Measurements from ENCODE around the gene ENO1. TPM values are rescaled to one million over a fixed set of nuclear protein-coding genes. Genes with fewer than 3 reads are reported as not detected.

The ENO1 gene
- total RNA-seq, 4 donors from 2014 or later = 355 to 741 (median 478) TPM

DNA sequence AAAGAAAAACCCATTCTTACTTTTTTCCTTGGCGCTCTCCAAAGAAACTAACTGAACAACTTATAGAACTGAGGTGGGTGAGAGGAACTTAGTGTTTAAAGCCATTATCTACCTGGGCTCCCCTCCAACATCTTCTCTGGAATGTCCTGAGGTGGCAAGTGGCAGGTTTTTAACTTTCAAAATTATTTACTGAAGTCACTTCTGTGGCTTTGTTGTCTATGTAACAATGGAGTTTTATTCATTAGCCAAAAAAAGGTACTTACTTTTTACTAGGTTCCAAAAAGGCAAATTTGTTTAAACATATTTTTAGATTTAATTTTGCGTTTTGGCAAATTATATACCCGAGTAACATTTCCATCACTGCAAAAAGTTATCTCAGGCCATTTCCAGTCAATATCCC is 2.4 kb downstream of the ENO1 start:
- peaks cover 46 to 70% of the 10 kb centered on the region in 2 donors for H3K4me1 ChIP-seq
- H3K9me3 ChIP-seq = no peaks in the 10 kb centered on the region
- TF ChIP-seq, protein P1, sequence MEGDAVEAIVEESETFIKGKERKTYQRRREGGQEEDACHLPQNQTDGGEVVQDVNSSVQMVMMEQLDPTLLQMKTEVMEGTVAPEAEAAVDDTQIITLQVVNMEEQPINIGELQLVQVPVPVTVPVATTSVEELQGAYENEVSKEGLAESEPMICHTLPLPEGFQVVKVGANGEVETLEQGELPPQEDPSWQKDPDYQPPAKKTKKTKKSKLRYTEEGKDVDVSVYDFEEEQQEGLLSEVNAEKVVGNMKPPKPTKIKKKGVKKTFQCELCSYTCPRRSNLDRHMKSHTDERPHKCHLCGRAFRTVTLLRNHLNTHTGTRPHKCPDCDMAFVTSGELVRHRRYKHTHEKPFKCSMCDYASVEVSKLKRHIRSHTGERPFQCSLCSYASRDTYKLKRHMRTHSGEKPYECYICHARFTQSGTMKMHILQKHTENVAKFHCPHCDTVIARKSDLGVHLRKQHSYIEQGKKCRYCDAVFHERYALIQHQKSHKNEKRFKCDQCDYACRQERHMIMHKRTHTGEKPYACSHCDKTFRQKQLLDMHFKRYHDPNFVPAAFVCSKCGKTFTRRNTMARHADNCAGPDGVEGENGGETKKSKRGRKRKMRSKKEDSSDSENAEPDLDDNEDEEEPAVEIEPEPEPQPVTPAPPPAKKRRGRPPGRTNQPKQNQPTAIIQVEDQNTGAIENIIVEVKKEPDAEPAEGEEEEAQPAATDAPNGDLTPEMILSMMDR (IDR thresholded peaks at IDR 0.05) = no peak
- no peak for TF ChIP-seq POLR2A (IDR thresholded peaks at IDR 0.05)
- WGBS, 2 donors = 83 to 89% methylated on average over 3 of the region's 3 CpGs
- no peaks in the 10 kb centered on the region for H3K27me3 ChIP-seq
- DNase-seq = no peak
- no peak overlapping the region for H3K4me3 ChIP-seq (replicated peaks in 1 of 3)
- peak overlapping the region; percentile 19 to 79 (median 49) for H3K27ac ChIP-seq
- peaks cover 20 to 21% of the 10 kb centered on the region in 2 donors for H3K36me3 ChIP-seq
- intact Hi-C loops (cut with DNase I) = no loop called here

DNA sequence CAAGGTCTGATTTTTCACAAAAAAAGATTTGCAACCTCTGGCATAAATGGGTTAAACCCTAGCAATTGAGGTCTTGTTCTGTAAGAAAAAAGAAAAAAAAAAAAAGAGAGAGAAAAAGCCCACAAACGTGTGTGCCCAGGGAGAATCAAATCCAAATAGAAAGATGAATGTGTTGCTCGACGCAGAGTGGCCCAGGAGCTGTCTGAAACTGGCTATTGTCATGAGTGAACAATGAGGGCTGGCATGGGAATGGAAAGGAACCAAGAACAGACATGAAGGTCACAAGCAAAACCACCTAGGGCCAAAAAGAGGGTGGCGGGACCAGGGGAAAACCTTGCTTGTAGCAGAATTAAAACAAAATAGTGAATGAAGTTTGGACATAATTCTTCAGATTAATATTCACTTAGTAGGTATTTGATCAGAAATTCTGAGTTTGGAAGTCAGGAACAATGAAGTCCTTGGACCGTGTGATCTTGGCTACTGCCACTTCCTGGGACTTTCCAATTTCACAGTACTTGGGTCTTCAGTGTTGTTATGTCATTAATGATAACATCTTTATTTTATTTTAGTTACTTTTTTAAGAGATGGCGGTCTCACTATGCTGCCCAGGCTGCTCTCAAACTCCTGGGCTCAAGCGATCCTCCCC is 3.1 kb downstream of the ENO1 start:
- peaks cover 41 to 63% of the 10 kb centered on the region in 2 donors for H3K4me1 ChIP-seq
- intact Hi-C loops (cut with DNase I) = no loop called here
- H3K27me3 ChIP-seq = no peaks in the 10 kb centered on the region
- no peak overlapping the region for H3K4me3 ChIP-seq (replicated peaks in 1 of 3)
- DNase-seq = no peak
- no peak for TF ChIP-seq POLR2A (IDR thresholded peaks at IDR 0.05)
- TF ChIP-seq, protein P1 (IDR thresholded peaks at IDR 0.05) = no peak
- H3K9me3 ChIP-seq = no peaks in the 10 kb centered on the region
- peak overlapping the region; percentile 19 to 79 (median 49) for H3K27ac ChIP-seq
- peaks cover 28 to 29% of the 10 kb centered on the region in 2 donors for H3K36me3 ChIP-seq
- 69 to 80% methylated on average over 7 of the region's 7 CpGs for WGBS, 2 donors

DNA sequence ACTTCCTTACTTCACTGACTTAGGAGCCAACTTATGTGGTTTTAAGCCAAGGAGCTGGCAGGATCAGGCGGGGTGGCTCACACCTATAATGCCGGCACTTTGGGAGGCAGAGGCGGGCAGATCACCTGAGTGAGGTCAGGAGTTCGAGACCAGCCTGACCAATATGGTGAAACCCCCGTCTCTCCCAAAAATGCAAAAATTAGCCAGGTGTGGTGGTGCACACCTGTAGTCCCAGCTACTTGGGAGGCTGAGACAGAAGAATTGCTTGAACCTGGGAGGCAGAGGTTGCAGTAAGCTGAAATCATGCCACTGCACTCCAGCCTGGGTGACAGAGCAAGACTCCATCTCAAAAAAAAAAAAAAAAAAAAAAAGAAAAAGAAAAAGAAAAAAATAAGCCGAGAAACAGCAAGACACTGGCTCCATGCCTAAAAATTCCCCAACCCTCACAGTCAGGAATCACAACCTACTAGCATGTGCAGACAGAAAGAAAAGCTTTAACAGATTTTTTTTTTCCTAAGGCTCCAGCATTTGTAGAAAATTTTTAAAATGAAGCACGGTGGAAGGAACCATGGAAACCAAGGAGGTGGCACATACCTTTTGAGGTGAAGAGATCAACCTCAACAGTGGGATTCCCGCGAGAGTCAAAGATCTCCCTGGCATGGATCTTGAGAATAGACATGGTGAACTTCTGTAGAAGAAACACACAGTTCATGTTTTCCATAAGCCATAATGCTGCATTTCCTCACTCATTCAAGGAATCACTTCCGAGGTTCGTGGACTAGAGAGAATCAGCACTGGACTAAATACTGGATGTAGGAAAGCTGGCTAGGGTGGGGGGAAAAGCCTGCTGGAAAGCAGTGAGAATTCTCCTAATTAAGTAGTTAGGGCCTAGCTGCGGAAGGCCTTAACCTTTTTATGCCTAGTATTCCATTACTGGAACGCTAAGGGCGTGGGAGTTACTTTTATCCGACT is 4.0 kb downstream of the ENO1 start:
- DNase-seq = peak in 1 of 2 donors; percentile 23
- H3K4me3 ChIP-seq (replicated peaks in 1 of 3) = no peak overlapping the region
- no peaks in the 10 kb centered on the region for H3K9me3 ChIP-seq
- H3K4me1 ChIP-seq = peaks cover 34 to 55% of the 10 kb centered on the region in 2 donors
- peak overlapping the region; percentile 49 to 79 (median 79) for H3K27ac ChIP-seq
- TF ChIP-seq, protein P1 (IDR thresholded peaks at IDR 0.05) = no peak
- TF ChIP-seq POLR2A (IDR thresholded peaks at IDR 0.05) = no peak
- no peaks in the 10 kb centered on the region for H3K27me3 ChIP-seq
- 86 to 90% methylated on average over 15 of the region's 15 CpGs for WGBS, 2 donors
- intact Hi-C loops (cut with DNase I) = no loop called here
- peaks cover 34 to 37% of the 10 kb centered on the region in 2 donors for H3K36me3 ChIP-seq

DNA sequence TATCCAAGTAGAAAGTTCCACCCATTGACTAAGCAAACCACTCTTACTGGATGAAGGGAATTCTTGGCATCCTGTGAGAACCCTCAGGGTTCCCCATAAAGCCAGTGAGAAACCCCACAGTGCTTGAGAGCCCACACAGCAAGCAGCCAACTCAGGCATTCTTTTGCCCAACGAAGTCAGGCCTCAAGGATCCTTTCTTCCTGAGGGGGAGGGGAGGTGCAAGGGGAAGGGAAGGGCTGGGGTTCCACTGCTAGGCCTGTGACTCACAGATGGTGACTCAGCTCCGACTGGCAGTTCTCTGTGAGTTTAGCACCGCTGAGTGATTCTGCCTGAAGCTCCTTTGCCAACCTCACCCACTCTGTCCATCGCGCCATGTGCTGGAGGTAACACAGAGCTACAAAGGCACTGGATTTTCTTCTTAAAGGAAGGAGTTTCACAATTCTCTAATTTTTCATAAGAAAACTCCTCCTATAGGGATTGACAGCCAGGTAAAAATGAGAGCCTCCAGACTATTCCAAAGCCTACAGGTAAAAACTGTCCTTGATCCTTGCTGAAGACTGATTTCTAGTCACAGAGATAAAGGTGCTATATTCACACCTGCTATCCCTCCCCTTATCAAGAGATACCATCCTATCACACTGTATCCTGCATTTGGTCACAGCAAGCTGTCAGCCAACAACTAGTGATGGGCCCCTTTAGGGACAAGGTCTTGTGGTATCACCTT is 4.8 kb downstream of the ENO1 start:
- peak overlapping the region; percentile 54 to 79 (median 79) for H3K27ac ChIP-seq
- DNase-seq = peak; percentile 95 to 96
- H3K36me3 ChIP-seq = peaks cover 41 to 45% of the 10 kb centered on the region in 2 donors
- intact Hi-C loops (cut with DNase I) = no loop called here
- H3K4me1 ChIP-seq = peaks cover 31 to 53% of the 10 kb centered on the region in 2 donors
- no peaks in the 10 kb centered on the region for H3K9me3 ChIP-seq
- TF ChIP-seq, protein P1 (IDR thresholded peaks at IDR 0.05) = no peak
- 8 to 35% methylated on average over 5 of the region's 5 CpGs for WGBS, 2 donors
- no peak overlapping the region for H3K4me3 ChIP-seq (replicated peaks in 1 of 3)
- no peaks in the 10 kb centered on the region for H3K27me3 ChIP-seq
